ENCODE data around the gene HLF.

HLF gene

DNA sequence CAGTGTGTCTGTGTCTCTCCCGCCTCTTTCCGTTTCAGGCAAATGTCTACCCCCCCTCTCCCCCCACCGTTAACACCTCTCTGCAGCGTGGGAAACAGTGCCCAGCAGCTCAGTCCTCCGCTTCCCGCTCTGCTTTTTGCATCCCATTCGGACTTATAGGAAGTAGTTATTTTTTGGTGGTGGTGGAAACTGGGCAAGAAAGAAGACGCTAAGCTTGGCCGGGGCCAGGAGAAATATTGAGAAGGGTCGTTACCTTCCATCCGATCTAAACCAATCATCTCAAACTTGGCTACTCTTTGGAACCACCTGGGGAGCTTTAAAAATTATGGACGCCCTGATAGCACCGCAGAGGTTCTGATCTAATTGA is 499 bp upstream of the HLF start:
- DNase-seq (ENCODE audit: low read depth), result no peak
- peak overlapping the region; percentile 41 for H3K4me3 ChIP-seq (ENCODE audit: low read depth, low read length)
- TF ChIP-seq, protein P1, sequence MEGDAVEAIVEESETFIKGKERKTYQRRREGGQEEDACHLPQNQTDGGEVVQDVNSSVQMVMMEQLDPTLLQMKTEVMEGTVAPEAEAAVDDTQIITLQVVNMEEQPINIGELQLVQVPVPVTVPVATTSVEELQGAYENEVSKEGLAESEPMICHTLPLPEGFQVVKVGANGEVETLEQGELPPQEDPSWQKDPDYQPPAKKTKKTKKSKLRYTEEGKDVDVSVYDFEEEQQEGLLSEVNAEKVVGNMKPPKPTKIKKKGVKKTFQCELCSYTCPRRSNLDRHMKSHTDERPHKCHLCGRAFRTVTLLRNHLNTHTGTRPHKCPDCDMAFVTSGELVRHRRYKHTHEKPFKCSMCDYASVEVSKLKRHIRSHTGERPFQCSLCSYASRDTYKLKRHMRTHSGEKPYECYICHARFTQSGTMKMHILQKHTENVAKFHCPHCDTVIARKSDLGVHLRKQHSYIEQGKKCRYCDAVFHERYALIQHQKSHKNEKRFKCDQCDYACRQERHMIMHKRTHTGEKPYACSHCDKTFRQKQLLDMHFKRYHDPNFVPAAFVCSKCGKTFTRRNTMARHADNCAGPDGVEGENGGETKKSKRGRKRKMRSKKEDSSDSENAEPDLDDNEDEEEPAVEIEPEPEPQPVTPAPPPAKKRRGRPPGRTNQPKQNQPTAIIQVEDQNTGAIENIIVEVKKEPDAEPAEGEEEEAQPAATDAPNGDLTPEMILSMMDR (IDR thresholded peaks at IDR 0.05; ENCODE audit: insufficient read depth, low read depth, low read length, missing control alignments), result no peak

DNA sequence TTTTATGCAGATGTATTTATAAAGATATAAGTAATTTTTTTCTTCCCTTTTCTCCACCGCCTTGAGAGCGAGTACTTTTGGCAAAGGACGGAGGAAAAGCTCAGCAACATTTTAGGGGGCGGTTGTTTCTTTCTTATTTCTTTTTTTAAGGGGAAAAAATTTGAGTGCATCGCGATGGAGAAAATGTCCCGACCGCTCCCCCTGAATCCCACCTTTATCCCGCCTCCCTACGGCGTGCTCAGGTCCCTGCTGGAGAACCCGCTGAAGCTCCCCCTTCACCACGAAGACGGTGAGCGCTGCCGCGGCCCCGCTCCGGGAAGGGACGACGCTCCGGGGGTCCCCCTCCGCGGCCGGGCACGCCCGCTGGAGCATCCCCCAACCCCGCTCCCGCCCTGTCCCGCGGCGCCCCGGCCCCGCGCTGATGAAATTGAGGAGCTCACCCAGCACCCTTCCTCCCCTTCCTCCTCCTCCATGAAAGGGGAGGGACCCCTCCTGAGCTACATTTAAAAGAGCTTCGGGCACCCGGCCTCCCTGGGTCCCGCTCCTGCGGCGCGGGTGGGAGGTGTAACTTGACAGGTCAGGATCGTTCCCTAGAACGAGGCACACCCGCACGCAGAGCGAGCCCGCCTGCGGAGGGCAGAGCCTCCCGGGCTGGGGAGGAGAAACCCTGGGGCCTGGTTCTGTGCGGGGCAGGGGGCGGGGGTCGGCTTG is 706 bp downstream of the HLF start:
- no peak for DNase-seq (ENCODE audit: low read depth)
- peak overlapping the region; percentile 58 for H3K4me3 ChIP-seq (ENCODE audit: low read depth, low read length)
- TF ChIP-seq, protein P1 (IDR thresholded peaks at IDR 0.05; ENCODE audit: insufficient read depth, low read depth, low read length, missing control alignments), result no peak

DNA sequence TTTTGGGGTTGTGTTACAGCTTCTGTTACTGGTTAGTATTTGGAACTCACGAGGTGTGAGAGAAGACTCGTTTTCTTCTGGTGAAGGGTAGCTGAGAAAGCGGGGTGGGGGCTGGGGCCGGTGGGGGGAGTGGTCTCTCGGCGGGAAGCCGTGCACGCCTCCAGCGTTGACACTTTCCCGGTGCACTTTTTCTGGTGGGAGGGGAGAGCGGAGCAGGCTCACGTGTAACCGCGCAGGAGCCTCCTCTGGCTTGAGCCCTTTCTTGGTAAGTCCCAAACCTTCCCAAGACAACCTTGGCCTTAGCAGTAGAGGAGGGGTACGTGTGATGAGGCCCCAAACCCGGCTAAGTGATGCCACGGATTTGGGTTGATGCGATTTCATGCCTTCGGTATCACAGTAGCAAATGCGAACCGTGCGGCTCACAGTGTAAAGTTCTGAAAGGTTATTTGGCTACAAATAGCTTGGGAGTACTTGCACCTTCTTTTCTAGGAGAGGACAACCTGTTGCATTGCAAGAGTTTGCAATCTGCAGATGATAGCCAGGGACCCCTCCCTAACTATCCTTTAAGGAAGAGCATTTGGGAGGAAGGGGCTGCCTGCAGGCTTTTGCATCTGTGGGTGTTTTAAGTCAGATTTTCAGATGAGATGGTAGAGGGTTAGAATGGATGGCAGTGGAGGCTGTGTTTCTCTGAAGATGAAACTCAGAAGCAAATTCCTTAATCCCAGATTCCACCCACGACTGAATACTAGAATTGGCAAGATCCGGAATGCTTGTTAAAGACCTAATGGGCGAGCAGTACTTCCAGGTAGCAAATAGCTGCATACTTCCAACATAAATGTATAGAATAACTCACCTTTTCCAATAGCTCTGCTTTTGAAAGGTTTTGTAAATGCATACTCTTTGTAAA is 1.5 kb downstream of the HLF start:
- TF ChIP-seq, protein P1 (IDR thresholded peaks at IDR 0.05; ENCODE audit: insufficient read depth, low read depth, low read length, missing control alignments), result no peak
- no peak overlapping the region for H3K4me3 ChIP-seq (ENCODE audit: low read depth, low read length)
- DNase-seq (ENCODE audit: low read depth), result no peak

DNA sequence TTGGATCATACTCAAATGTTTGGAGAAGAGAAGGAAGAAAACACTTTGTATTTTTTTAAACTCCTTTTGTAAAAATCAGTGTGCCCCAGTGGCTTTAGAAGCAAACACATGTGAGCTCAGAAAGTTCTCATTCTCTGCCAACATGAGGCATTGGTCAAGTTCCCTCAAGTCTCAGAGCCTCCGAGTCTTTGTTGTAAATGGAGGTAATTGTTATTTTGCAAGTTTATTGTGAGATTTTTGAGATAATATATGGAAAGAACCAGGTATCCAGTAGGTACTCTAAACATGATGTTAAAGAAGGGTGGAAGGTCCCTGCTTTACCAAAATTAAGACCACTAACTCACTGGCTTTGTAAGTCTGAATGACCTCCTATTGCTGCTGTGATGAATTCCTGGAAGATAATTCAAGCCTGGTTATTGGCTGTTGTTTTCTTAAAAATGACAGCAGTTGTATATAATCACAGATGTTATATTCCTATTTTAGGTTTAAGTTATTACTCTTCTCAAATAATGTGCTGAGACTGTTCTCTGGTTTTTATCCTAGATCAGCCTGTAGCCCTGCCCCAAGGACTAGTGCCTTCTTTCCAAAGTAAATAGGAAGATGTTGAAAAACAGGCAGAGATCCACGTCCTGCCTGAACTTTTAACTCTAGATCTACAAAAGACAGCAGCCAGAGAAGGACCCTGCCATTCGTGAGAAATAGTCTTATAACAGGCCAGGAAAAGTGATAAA is 2.4 kb downstream of the HLF start:
- H3K4me3 ChIP-seq (ENCODE audit: low read depth, low read length), result no peak overlapping the region
- DNase-seq (ENCODE audit: low read depth), result no peak
- TF ChIP-seq, protein P1 (IDR thresholded peaks at IDR 0.05; ENCODE audit: insufficient read depth, low read depth, low read length, missing control alignments), result no peak

DNA sequence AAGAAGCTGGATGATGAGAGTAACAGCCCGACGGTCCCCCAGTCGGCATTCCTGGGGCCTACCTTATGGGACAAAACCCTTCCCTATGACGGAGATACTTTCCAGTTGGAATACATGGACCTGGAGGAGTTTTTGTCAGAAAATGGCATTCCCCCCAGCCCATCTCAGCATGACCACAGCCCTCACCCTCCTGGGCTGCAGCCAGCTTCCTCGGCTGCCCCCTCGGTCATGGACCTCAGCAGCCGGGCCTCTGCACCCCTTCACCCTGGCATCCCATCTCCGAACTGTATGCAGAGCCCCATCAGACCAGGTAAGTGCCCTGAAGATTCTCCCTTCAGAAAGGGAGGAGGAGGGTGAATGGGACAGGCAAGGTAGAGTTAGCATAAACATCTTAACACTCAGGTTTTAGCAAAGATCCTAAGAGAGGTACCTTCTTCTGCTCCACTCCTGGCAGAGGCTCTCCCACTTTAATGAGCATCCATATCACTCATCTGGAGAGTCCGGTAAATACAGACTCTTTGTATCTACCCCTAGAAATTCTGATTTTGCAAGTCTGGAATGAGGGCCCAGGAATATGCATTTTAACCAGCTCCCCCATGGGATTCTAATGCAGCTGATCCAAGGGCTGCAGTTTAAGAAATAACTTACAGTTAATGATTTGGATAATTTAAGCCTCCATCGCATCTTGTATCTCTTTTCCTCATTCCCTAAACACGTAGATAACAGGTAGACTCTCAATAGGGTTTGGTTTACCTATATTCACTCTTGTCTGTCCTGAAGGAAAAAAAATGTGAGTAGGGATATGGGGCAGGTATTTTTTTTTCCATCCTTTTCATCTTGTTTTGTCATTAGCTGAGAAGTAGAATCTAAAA is 3.3 kb downstream of the HLF start:
- no peak overlapping the region for H3K4me3 ChIP-seq (ENCODE audit: low read depth, low read length)
- no peak for DNase-seq (ENCODE audit: low read depth)
- TF ChIP-seq, protein P1 (IDR thresholded peaks at IDR 0.05; ENCODE audit: insufficient read depth, low read depth, low read length, missing control alignments), result no peak
